BE2C (cell line): ENCODE results near the gene SHISAL2B. TPM values are rescaled to one million over a fixed set of nuclear protein-coding genes. Genes with fewer than 3 reads are reported as not detected.

Experiments used
- DNase-seq: peaks from one replicate; pipeline ENCODE4 v3.0.0-alpha.2; 2020
- H3K27me3 ChIP-seq: fragments of 250-450 bp; sonication (Bioruptor Pico); 2 replicates; pipeline ENCODE4 v1.5.1; 2020; ENCODE audit warnings: mild to moderate bottlenecking
- H3K36me3 ChIP-seq: fragments of 250-450 bp; sonication (Bioruptor Pico); 2 replicates; pipeline ENCODE4 v1.5.1; 2020; ENCODE audit warnings: mild to moderate bottlenecking
- H3K4me1 ChIP-seq: fragments of 250-450 bp; sonication (Bioruptor Pico); 2 replicates; pipeline ENCODE4 v1.5.1; 2020
- H3K4me3 ChIP-seq: 2 replicates; pipeline ENCODE4 v1.5.1; 2011; ENCODE audit warnings: low read depth, low read length
- H3K9me3 ChIP-seq: fragments of 250-450 bp; sonication (Bioruptor Pico); 2 replicates; pipeline ENCODE4 v1.5.1; 2020
- polyA plus RNA-seq: library from polyadenylated mRNA; unstranded; fragments of >200 nt; gene quantifications from one replicate; pipeline ENCODE4 v1.2.1, GENCODE V29; 2012; ENCODE audit warnings: low read depth, missing spikeins; ENCODE audit not compliant: insufficient read length, insufficient read depth
- TF ChIP-seq, protein P1 (sequence below): IDR thresholded peaks from 2 replicates; pipeline ENCODE4 v1.5.1; 2012; ENCODE audit warnings: mild to moderate bottlenecking, low read depth, low read length

SHISAL2B gene
- not detected for polyA plus RNA-seq

DNA sequence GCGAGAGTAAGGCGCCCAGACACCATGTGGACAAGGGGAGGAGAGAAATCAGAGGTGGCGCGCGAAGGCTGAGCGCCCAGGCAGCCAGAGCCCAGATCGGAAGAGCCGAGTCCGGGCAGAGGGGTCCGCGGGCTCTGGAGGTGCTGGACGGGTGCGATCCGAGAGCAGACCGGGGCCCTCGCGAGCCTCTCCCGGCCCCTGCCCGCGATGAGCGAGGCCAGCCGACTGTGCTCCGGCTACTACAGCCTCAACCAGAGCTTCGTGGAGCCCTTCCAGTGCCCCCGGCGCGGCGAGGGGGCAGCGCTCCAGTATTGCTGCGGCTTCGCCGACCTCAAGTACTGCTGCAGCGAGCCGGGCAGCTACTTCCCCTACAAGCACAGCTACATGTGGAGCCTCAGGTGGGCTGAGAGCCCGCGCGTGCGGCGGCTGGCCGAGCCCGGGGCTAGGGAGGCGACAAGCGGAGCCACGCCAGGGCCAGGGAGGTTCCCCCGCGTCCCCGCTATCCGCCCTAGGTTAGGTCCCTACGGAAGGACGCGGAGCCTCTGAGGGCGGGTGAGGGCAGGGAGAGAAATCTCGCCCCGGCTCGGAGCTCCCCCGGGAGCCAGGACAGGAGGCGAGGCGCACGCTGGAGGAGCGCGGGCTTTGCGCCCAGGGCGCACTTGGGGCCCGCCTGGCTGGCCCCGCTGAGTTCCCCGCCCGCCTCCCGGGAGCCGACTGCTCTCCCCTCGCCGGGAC is at the start of gene SHISAL2B:
SHISAL2B (plus strand) TSS at position 87 of the 735 bp plus-strand sequence; CDS start at position 208, 121 bp downstream.
- H3K9me3 ChIP-seq: no peaks in the 10 kb centered on the region
- H3K4me1 ChIP-seq: no peaks in the 10 kb centered on the region
- peak; percentile 11 for DNase-seq
- TF ChIP-seq, protein P1, sequence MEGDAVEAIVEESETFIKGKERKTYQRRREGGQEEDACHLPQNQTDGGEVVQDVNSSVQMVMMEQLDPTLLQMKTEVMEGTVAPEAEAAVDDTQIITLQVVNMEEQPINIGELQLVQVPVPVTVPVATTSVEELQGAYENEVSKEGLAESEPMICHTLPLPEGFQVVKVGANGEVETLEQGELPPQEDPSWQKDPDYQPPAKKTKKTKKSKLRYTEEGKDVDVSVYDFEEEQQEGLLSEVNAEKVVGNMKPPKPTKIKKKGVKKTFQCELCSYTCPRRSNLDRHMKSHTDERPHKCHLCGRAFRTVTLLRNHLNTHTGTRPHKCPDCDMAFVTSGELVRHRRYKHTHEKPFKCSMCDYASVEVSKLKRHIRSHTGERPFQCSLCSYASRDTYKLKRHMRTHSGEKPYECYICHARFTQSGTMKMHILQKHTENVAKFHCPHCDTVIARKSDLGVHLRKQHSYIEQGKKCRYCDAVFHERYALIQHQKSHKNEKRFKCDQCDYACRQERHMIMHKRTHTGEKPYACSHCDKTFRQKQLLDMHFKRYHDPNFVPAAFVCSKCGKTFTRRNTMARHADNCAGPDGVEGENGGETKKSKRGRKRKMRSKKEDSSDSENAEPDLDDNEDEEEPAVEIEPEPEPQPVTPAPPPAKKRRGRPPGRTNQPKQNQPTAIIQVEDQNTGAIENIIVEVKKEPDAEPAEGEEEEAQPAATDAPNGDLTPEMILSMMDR: no peak
- H3K36me3 ChIP-seq: no peaks in the 10 kb centered on the region
- no peak within 1 kb of the TSS for H3K4me3 ChIP-seq
- peaks cover 75% of the 10 kb centered on the region for H3K27me3 ChIP-seq

DNA sequence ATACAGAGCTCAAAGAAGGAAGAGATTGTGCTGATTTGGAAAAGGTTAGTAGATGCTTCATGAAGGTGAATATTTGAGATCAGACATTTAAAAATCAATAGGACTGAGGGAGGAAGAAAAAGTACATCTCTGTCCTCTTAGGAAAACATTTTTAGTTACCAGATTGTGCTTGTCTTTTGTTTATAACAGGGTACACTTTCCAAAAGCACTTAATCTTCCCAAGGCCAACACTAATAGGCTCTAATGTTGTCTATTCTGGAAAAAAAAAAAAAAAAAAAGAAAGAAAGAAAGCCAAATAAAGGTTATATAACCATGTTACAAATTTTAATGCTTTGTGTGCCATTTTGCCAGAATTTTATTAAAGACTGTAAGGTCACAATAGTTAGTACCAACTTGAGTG is 45.5 kb upstream of the SHISAL2B start:
- Histone ChIP-seq H3K4me3 (no peak overlapping the region), H3K36me3 (no peaks in the 10 kb centered on the region), H3K9me3 (no peaks in the 10 kb centered on the region), H3K27me3 (peaks cover 2% of the 10 kb centered on the region; the same call in 1 of the 2 replicates), H3K4me1 (no peaks in the 10 kb centered on the region)
- TF ChIP-seq, protein P1: no peak
- DNase-seq: no peak

DNA sequence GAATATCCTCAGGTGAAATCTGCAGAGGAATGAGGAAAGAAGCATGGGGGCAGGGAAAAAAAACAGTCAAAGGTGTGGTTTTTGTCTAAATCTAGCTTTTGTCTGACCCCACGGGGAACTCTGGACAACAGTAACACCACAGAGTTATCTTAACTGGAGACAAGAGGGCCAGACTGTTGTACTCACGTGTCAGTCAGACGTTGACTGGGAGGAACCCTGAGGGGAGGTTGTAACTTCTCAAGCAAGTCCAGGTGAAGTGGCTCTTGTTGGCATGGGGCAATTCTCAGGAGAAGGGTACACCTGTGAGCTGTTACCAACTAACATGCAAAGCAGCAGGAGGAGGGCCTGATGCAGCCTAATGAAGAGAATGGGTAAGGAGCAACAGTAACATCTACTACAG is 44.1 kb upstream of the SHISAL2B start:
- H3K4me1 ChIP-seq: no peaks in the 10 kb centered on the region
- H3K4me3 ChIP-seq: no peak overlapping the region
- H3K9me3 ChIP-seq: no peaks in the 10 kb centered on the region
- no peak for DNase-seq
- H3K36me3 ChIP-seq: no peaks in the 10 kb centered on the region
- H3K27me3 ChIP-seq: no peaks in the 10 kb centered on the region
- TF ChIP-seq, protein P1: no peak

DNA sequence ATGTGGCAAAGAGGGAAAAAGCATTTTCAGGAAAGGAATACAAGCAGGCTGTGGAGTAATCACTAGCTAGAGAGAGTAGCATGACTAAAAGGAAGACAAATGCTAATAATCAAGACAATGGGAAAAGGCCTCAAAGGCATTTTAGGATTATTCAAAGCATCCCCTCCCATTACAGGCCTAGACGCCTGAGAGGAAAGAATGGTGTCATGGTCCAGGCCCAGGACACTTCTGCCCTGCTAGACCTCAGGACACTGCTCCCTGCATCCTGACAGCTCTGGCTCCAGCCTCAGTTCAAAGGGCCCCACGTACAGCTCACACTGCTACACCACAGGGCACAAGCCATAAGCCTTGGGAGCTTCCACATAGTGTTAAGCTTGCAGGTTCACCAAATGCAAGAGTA is 40.8 kb upstream of the SHISAL2B start:
- DNase-seq: no peak
- Histone ChIP-seq H3K27me3 (no peaks in the 10 kb centered on the region), H3K9me3 (no peaks in the 10 kb centered on the region), H3K4me3 (no peak overlapping the region), H3K36me3 (no peaks in the 10 kb centered on the region), H3K4me1 (no peaks in the 10 kb centered on the region)
- TF ChIP-seq, protein P1: no peak

DNA sequence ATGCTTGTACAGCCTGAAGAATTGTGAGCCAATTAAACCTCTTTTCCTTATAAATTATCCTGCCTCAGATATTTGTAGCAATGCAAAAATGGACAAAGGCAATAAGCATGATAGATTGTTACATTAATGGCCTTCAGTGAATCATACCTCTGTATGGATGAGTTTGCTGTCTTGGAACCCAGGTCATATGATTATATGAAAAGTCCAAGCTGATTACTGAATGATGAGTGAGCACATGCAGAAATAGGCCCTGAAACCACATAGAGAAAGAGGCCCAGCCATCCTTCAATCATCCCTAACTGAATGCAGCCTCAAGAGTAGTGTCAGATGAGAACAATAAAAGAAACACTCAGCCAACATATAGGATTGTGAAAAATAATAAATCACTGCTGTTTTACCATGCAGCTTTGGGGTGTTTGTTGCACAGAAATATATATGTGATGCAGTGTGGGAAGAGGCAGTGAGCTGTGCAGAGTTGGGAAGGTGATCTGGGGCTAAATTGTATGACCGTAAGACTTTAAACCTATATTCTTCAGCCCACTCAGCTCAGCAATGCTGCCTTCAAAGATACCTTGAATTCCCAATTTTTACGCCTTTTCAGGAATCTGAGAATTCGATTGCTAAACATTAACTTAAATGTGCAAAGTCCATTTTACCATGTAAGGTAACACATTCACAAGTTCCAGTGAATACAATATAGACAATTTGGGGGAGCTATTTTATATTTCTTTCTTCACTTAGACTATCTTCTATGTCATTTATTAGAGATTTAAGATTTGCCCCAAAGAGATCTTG is 36.3 kb upstream of the SHISAL2B start:
- Histone ChIP-seq H3K9me3 (no peaks in the 10 kb centered on the region), H3K36me3 (no peaks in the 10 kb centered on the region), H3K4me3 (no peak overlapping the region), H3K4me1 (no peaks in the 10 kb centered on the region), H3K27me3 (no peaks in the 10 kb centered on the region; the same call in 1 of the 2 replicates)
- DNase-seq: no peak
- TF ChIP-seq, protein P1: no peak
